Measurements from ENCODE around the gene C13orf46. TPM values are rescaled to one million over a fixed set of nuclear protein-coding genes. Genes with fewer than 3 reads are reported as not detected.

C13orf46 gene
- total and polyA plus RNA-seq, 4 donors, result 0.13 to 3.5 (median 1.3) TPM

GRCh38 chr13:114017966-114018365, 44.1 kb upstream of the C13orf46 start:
- 93 to 96% methylated on average over 23 of the region's 23 CpGs for WGBS, 2 donors
- no peaks in the 10 kb centered on the region for H3K9me3 ChIP-seq (ENCODE audit: control insufficient read depth, low read length)
- no peaks in the 10 kb centered on the region for H3K27me3 ChIP-seq (ENCODE audit: control insufficient read depth in 1 of 2, insufficient read depth in 2 of 2, low read length in 1 of 2)
- H3K4me1 ChIP-seq (ENCODE audit: control insufficient read depth in 1 of 2, insufficient read depth in 2 of 2, low read length in 2 of 2), result no peaks in the 10 kb centered on the region
- ATAC-seq (ENCODE audit: low FRiP score) (no peak), DNase-seq (peak in 1 of 2 donors; percentile 59)
- H3K4me3 ChIP-seq (ENCODE audit: low read length in 2 of 2), result no peak overlapping the region
- intact Hi-C loops (cut with DNase I), result no loop called here
- H3K27ac ChIP-seq (ENCODE audit: low read depth in 1 of 2, low read length in 2 of 2), result no peak overlapping the region
- peaks cover 0 to 5% of the 10 kb centered on the region in 2 donors for H3K36me3 ChIP-seq (ENCODE audit: control insufficient read depth in 1 of 2, insufficient read depth in 2 of 2, low read length in 1 of 2)

GRCh38 chr13:114017028-114017630, 43.3 kb upstream of the C13orf46 start:
- ATAC-seq (ENCODE audit: low FRiP score) (no peak), DNase-seq (peak in 1 of 2 donors; percentile 76)
- peaks cover 0 to 5% of the 10 kb centered on the region in 2 donors for H3K36me3 ChIP-seq (ENCODE audit: control insufficient read depth in 1 of 2, insufficient read depth in 2 of 2, low read length in 1 of 2)
- no peak overlapping the region for H3K4me3 ChIP-seq (ENCODE audit: low read length in 2 of 2)
- no peaks in the 10 kb centered on the region for H3K9me3 ChIP-seq (ENCODE audit: control insufficient read depth, low read length)
- H3K27me3 ChIP-seq (ENCODE audit: control insufficient read depth in 1 of 2, insufficient read depth in 2 of 2, low read length in 1 of 2), result no peaks in the 10 kb centered on the region
- 84 to 86% methylated on average over 29 of the region's 29 CpGs for WGBS, 2 donors
- no peak overlapping the region for H3K27ac ChIP-seq (ENCODE audit: low read depth in 1 of 2, low read length in 2 of 2)
- no peaks in the 10 kb centered on the region for H3K4me1 ChIP-seq (ENCODE audit: control insufficient read depth in 1 of 2, insufficient read depth in 2 of 2, low read length in 2 of 2)
- intact Hi-C loops (cut with DNase I), result no loop called here

- H3K27me3 ChIP-seq (ENCODE audit: control insufficient read depth in 1 of 2, insufficient read depth in 2 of 2, low read length in 1 of 2), result no peaks in the 10 kb centered on the region
- DNase-seq, result peak in 1 of 2 donors; percentile 72
- intact Hi-C loops (cut with DNase I), result no loop called here
- H3K9me3 ChIP-seq (ENCODE audit: control insufficient read depth, low read length), result no peaks in the 10 kb centered on the region
- WGBS, 2 donors, result 89 to 91% methylated on average over 30 of the region's 30 CpGs
- H3K4me1 ChIP-seq (ENCODE audit: control insufficient read depth in 1 of 2, insufficient read depth in 2 of 2, low read length in 2 of 2), result no peaks in the 10 kb centered on the region
- no peak overlapping the region for H3K4me3 ChIP-seq (ENCODE audit: low read length in 2 of 2)
- ATAC-seq (ENCODE audit: low FRiP score), result no peak
- no peak overlapping the region for H3K27ac ChIP-seq (ENCODE audit: low read depth in 1 of 2, low read length in 2 of 2)
- peaks cover 0 to 6% of the 10 kb centered on the region in 2 donors for H3K36me3 ChIP-seq (ENCODE audit: control insufficient read depth in 1 of 2, insufficient read depth in 2 of 2, low read length in 1 of 2)
Measured at GRCh38 chr13:114016321-114017027, 42.6 kb upstream of the C13orf46 start.

- H3K36me3 ChIP-seq (ENCODE audit: control insufficient read depth in 1 of 2, insufficient read depth in 2 of 2, low read length in 1 of 2), result peaks cover 0 to 6% of the 10 kb centered on the region in 2 donors
- no peaks in the 10 kb centered on the region for H3K27me3 ChIP-seq (ENCODE audit: control insufficient read depth in 1 of 2, insufficient read depth in 2 of 2, low read length in 1 of 2)
- no peaks in the 10 kb centered on the region for H3K4me1 ChIP-seq (ENCODE audit: control insufficient read depth in 1 of 2, insufficient read depth in 2 of 2, low read length in 2 of 2)
- intact Hi-C loops (cut with DNase I), result no loop called here
- H3K4me3 ChIP-seq (ENCODE audit: low read length in 2 of 2), result no peak overlapping the region
- no peaks in the 10 kb centered on the region for H3K9me3 ChIP-seq (ENCODE audit: control insufficient read depth, low read length)
- ATAC-seq (ENCODE audit: low FRiP score) (no peak), DNase-seq (no peak)
- WGBS, 2 donors, result 85 to 93% methylated on average over 11 of the region's 11 CpGs
- no peak overlapping the region for H3K27ac ChIP-seq (ENCODE audit: low read depth in 1 of 2, low read length in 2 of 2)
Measured at GRCh38 chr13:114015969-114016295, 42.1 kb upstream of the C13orf46 start.

- H3K9me3 ChIP-seq (ENCODE audit: control insufficient read depth, low read length), result no peaks in the 10 kb centered on the region
- intact Hi-C loops (cut with DNase I), result no loop called here
- DNase-seq (peak in 1 of 2 donors; percentile 77), ATAC-seq (ENCODE audit: low FRiP score) (peak; percentile 40)
- peaks cover 0 to 3% of the 10 kb centered on the region in 2 donors for H3K36me3 ChIP-seq (ENCODE audit: control insufficient read depth in 1 of 2, insufficient read depth in 2 of 2, low read length in 1 of 2)
- H3K4me3 ChIP-seq (ENCODE audit: low read length in 2 of 2), result no peak overlapping the region
- H3K27ac ChIP-seq (ENCODE audit: low read depth in 1 of 2, low read length in 2 of 2), result no peak overlapping the region
- 92% methylated on average over 40 of the region's 40 CpGs for WGBS, 2 donors
- H3K4me1 ChIP-seq (ENCODE audit: control insufficient read depth in 1 of 2, insufficient read depth in 2 of 2, low read length in 2 of 2), result no peaks in the 10 kb centered on the region
- H3K27me3 ChIP-seq (ENCODE audit: control insufficient read depth in 1 of 2, insufficient read depth in 2 of 2, low read length in 1 of 2), result no peaks in the 10 kb centered on the region
Measured at GRCh38 chr13:114015111-114015968, 41.5 kb upstream of the C13orf46 start.

GRCh38 chr13:114013952-114014629, 40.2 kb upstream of the C13orf46 start:
- DNase-seq (peak in 1 of 2 donors; percentile 75), ATAC-seq (ENCODE audit: low FRiP score) (no peak)
- Histone ChIP-seq H3K27me3 (ENCODE audit: control insufficient read depth in 1 of 2, insufficient read depth in 2 of 2, low read length in 1 of 2) (no peaks in the 10 kb centered on the region), H3K27ac (ENCODE audit: low read depth in 1 of 2, low read length in 2 of 2) (no peak overlapping the region), H3K4me1 (ENCODE audit: control insufficient read depth in 1 of 2, insufficient read depth in 2 of 2, low read length in 2 of 2) (no peaks in the 10 kb centered on the region), H3K4me3 (ENCODE audit: low read length in 2 of 2) (no peak overlapping the region), H3K36me3 (ENCODE audit: control insufficient read depth in 1 of 2, insufficient read depth in 2 of 2, low read length in 1 of 2) (peaks cover 0 to 3% of the 10 kb centered on the region in 2 donors), H3K9me3 (ENCODE audit: control insufficient read depth, low read length) (no peaks in the 10 kb centered on the region)
- intact Hi-C loops (cut with DNase I), result no loop called here
- 93 to 96% methylated on average over 22 of the region's 22 CpGs for WGBS, 2 donors

GRCh38 chr13:114013336-114013735, 39.5 kb upstream of the C13orf46 start:
- no peaks in the 10 kb centered on the region for H3K9me3 ChIP-seq (ENCODE audit: control insufficient read depth, low read length)
- 67 to 83% methylated on average over 4 of the region's 4 CpGs for WGBS, 2 donors
- intact Hi-C loops (cut with DNase I), result no loop called here
- H3K27me3 ChIP-seq (ENCODE audit: control insufficient read depth in 1 of 2, insufficient read depth in 2 of 2, low read length in 1 of 2), result no peaks in the 10 kb centered on the region
- DNase-seq (no peak), ATAC-seq (ENCODE audit: low FRiP score) (no peak)
- H3K4me1 ChIP-seq (ENCODE audit: control insufficient read depth in 1 of 2, insufficient read depth in 2 of 2, low read length in 2 of 2), result no peaks in the 10 kb centered on the region
- no peak overlapping the region for H3K4me3 ChIP-seq (ENCODE audit: low read length in 2 of 2)
- H3K27ac ChIP-seq (ENCODE audit: low read depth in 1 of 2, low read length in 2 of 2), result no peak overlapping the region
- H3K36me3 ChIP-seq (ENCODE audit: control insufficient read depth in 1 of 2, insufficient read depth in 2 of 2, low read length in 1 of 2), result peaks cover 0 to 5% of the 10 kb centered on the region in 2 donors

GRCh38 chr13:114012921-114013320, 39.0 kb upstream of the C13orf46 start:
- Histone ChIP-seq H3K4me3 (ENCODE audit: low read length in 2 of 2) (no peak overlapping the region), H3K4me1 (ENCODE audit: control insufficient read depth in 1 of 2, insufficient read depth in 2 of 2, low read length in 2 of 2) (no peaks in the 10 kb centered on the region), H3K27ac (ENCODE audit: low read depth in 1 of 2, low read length in 2 of 2) (no peak overlapping the region), H3K36me3 (ENCODE audit: control insufficient read depth in 1 of 2, insufficient read depth in 2 of 2, low read length in 1 of 2) (peaks cover 0 to 5% of the 10 kb centered on the region in 2 donors), H3K9me3 (ENCODE audit: control insufficient read depth, low read length) (no peaks in the 10 kb centered on the region), H3K27me3 (ENCODE audit: control insufficient read depth in 1 of 2, insufficient read depth in 2 of 2, low read length in 1 of 2) (no peaks in the 10 kb centered on the region)
- DNase-seq (peak in 1 of 2 donors; percentile 76), ATAC-seq (ENCODE audit: low FRiP score) (no peak)
- intact Hi-C loops (cut with DNase I), result no loop called here
- WGBS, 2 donors, result 92% methylated on average over 21 of the region's 21 CpGs
